ENCODE results near the gene MOGAT3.

GRCh38 chr7:101164071-101164840 lies 36.6 kb downstream of the MOGAT3 start:
- TF ChIP-seq POLR2AphosphoS5 (IDR thresholded peaks at IDR 0.05) (no peak), POLR2A (IDR thresholded peaks at IDR 0.05; ENCODE audit: low read depth) (no peak), CTCF (IDR thresholded peaks at IDR 0.05) (no peak)
